MM.1S (cell line): ENCODE data around the gene GLCE.

Experiments
- DNase-seq: peaks from one replicate; pipeline ENCODE4 v3.0.0-alpha.2; 2015
- H2AFZ ChIP-seq: fragments of 300-600 bp; sonication (generic); 2 replicates; pipeline ENCODE4 v1.6.0; 2016; ENCODE audit warnings: antibody characterized with exemption, low read length
- H3F3A ChIP-seq: fragments of 300-600 bp; sonication (generic); 2 replicates; pipeline ENCODE4 v1.6.1; 2016; ENCODE audit warnings: mild to moderate bottlenecking, antibody characterized with exemption, low read length, moderate library complexity, mixed read lengths; ENCODE audit not compliant: insufficient read depth
- H3K27ac ChIP-seq: fragments of 300-600 bp; sonication (generic); 2 replicates; pipeline ENCODE4 v1.5.1; 2016; ENCODE audit warnings: mild to moderate bottlenecking, low read length
- H3K27me3 ChIP-seq: fragments of 300-600 bp; sonication (generic); replicated peaks from 2 replicates; pipeline ENCODE4 v1.6.0; 2016; ENCODE audit warnings: low read length; ENCODE audit not compliant: insufficient read depth
- H3K36me3 ChIP-seq: fragments of 300-600 bp; sonication (generic); replicated peaks from 2 replicates; pipeline ENCODE4 v1.6.1; 2016; ENCODE audit warnings: mild to moderate bottlenecking, low read length, mixed read lengths; ENCODE audit not compliant: insufficient read depth
- H3K4me1 ChIP-seq: fragments of 300-600 bp; sonication (generic); 2 replicates; pipeline ENCODE4 v1.6.1; 2016; ENCODE audit warnings: low read length, mixed read lengths
- H3K4me2 ChIP-seq: fragments of 300-600 bp; sonication (generic); 2 replicates; pipeline ENCODE4 v1.6.0; 2016; ENCODE audit warnings: low read depth, low read length
- H3K4me3 ChIP-seq: fragments of 300-600 bp; sonication (generic); 2 replicates; pipeline ENCODE4 v1.5.1; 2016; ENCODE audit warnings: low read length, mixed read lengths
- H3K79me2 ChIP-seq: fragments of 300-600 bp; sonication (generic); 2 replicates; pipeline ENCODE4 v1.6.1; 2016; ENCODE audit warnings: mixed run types, low read length, mixed read lengths
- H3K9ac ChIP-seq: fragments of 300-600 bp; sonication (generic); 2 replicates; pipeline ENCODE4 v1.6.1; 2016; ENCODE audit warnings: low read length, mixed read lengths
- H3K9me2 ChIP-seq: fragments of 300-600 bp; sonication (generic); replicated peaks from 2 replicates; pipeline ENCODE4 v1.6.1; 2016; ENCODE audit warnings: mild to moderate bottlenecking, low read length, mixed read lengths; ENCODE audit not compliant: insufficient read depth
- H3K9me3 ChIP-seq: fragments of 300-600 bp; sonication (generic); replicated peaks from 2 replicates; pipeline ENCODE4 v1.6.1; 2016; ENCODE audit warnings: mild to moderate bottlenecking, low read length, mixed read lengths; ENCODE audit not compliant: insufficient read depth
- H4K20me1 ChIP-seq: fragments of 300-600 bp; sonication (generic); 2 replicates; pipeline ENCODE4 v1.6.1; 2016; ENCODE audit warnings: mild to moderate bottlenecking, low read length, moderate library complexity, mixed read lengths; ENCODE audit not compliant: insufficient read depth
- EZH2 ChIP-seq: fragments of 300-600 bp; sonication (generic); optimal IDR thresholded peaks from 2 replicates; pipeline ENCODE3; 2017; ENCODE audit warnings: low read depth, mild to moderate bottlenecking, antibody characterized with exemption, low read length, mixed read lengths
- EZH2phosphoT487 ChIP-seq: fragments of 300-600 bp; sonication (generic); IDR thresholded peaks from 2 replicates; pipeline ENCODE4 v1.6.1; 2018; ENCODE audit warnings: antibody characterized with exemption, low read length
- TF ChIP-seq, protein P1 (sequence below): fragments of 300-600 bp; sonication (generic); IDR thresholded peaks from 2 replicates; pipeline ENCODE4 v1.5.1; 2016; ENCODE audit warnings: antibody characterized with exemption, low read length, mixed read lengths

The GLCE gene

DNA sequence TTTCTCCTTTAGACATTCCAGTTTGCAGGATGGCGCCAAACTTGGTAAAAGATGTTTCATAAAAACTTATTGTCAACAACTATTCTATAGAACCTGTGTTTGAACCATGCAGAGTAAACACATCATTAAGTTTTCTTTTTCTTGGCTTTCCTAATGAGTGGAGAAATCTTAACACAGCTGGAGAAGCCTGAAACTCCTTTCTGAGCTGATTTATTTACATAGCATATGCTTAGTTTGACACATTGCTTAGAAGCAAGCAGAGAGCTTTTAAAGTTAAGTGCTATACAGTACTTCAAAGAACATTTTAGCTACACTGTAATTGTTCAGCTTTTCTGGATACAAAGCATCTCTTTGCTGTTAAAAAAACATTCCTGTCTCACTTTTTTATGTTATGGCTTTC is 77.3 kb downstream of the GLCE start:
- H3K27me3 ChIP-seq: no peaks in the 10 kb centered on the region
- peaks cover 25% of the 10 kb centered on the region for H3K4me1 ChIP-seq
- no peak overlapping the region for H3K27ac ChIP-seq
- H3K9me2 ChIP-seq: no peaks in the 10 kb centered on the region
- no peak overlapping the region for H3K4me2 ChIP-seq
- no peaks in the 10 kb centered on the region for H3K79me2 ChIP-seq
- no peaks in the 10 kb centered on the region for H4K20me1 ChIP-seq
- peaks cover 9% of the 10 kb centered on the region; the same call in 1 of the 2 replicates for H3F3A ChIP-seq
- H3K9me3 ChIP-seq: no peaks in the 10 kb centered on the region
- H3K4me3 ChIP-seq: no peak overlapping the region
- no peak overlapping the region for H3K9ac ChIP-seq
- TF ChIP-seq EZH2phosphoT487: no peak
- TF ChIP-seq, protein P1, sequence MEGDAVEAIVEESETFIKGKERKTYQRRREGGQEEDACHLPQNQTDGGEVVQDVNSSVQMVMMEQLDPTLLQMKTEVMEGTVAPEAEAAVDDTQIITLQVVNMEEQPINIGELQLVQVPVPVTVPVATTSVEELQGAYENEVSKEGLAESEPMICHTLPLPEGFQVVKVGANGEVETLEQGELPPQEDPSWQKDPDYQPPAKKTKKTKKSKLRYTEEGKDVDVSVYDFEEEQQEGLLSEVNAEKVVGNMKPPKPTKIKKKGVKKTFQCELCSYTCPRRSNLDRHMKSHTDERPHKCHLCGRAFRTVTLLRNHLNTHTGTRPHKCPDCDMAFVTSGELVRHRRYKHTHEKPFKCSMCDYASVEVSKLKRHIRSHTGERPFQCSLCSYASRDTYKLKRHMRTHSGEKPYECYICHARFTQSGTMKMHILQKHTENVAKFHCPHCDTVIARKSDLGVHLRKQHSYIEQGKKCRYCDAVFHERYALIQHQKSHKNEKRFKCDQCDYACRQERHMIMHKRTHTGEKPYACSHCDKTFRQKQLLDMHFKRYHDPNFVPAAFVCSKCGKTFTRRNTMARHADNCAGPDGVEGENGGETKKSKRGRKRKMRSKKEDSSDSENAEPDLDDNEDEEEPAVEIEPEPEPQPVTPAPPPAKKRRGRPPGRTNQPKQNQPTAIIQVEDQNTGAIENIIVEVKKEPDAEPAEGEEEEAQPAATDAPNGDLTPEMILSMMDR: no peak
- no peak for TF ChIP-seq EZH2
- no peak for DNase-seq
- H3K36me3 ChIP-seq: no peaks in the 10 kb centered on the region
- H2AFZ ChIP-seq: no peak overlapping the region

DNA sequence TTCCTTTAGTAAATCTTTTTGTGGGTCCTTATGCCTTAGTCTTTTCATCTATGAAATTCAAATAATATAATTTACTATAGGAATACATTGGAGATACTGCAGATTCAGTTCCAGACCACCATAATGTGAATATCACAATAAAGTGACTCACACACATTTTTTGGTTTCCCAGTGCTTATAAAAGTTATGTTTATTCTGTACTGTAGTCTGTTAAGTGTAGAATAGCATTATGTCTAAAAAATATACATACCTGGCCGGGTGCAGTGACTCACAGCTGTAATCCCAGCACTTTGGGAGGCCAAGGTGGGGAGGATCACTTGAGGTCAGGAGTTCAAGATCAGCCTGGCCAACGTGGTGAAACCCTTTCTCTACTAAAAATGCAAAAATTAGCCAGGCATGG is 84.4 kb downstream of the GLCE start:
- Histone ChIP-seq H3K4me3 (no peak overlapping the region), H3K27ac (no peak overlapping the region), H3K9me3 (no peaks in the 10 kb centered on the region), H3K9me2 (no peaks in the 10 kb centered on the region), H3K79me2 (no peaks in the 10 kb centered on the region), H2AFZ (no peak overlapping the region), H3F3A (no peaks in the 10 kb centered on the region), H3K4me2 (no peak overlapping the region), H3K4me1 (peaks cover 1% of the 10 kb centered on the region), H3K27me3 (no peaks in the 10 kb centered on the region), H3K36me3 (no peaks in the 10 kb centered on the region), H4K20me1 (no peaks in the 10 kb centered on the region), H3K9ac (no peak overlapping the region)
- no peak for DNase-seq
- TF ChIP-seq, protein P1: no peak
- TF ChIP-seq EZH2: no peak
- TF ChIP-seq EZH2phosphoT487: no peak

DNA sequence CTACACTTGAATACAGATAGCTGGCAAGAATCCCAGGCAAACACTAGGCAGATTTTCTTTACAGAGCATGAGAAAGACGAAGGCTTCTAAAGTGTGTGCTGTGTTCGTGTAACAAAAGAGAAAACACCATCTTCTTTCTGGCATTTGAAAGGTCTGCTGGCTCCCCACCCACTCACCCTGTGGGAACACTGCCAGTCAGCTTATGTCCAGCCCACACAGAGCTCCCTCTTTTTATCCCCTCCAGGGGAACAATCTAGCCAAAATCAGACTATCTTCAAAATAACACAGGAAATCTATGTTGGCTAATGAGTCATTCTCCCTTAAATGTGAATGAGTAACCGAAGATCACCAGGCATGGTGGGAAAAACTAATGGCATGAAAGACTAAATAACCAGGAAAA is 92.7 kb downstream of the GLCE start:
- Histone ChIP-seq H4K20me1 (no peaks in the 10 kb centered on the region), H3K27ac (no peak overlapping the region), H3K79me2 (no peaks in the 10 kb centered on the region), H3K36me3 (no peaks in the 10 kb centered on the region), H3K27me3 (no peaks in the 10 kb centered on the region), H3F3A (no peaks in the 10 kb centered on the region), H3K9me2 (no peaks in the 10 kb centered on the region), H3K9me3 (no peaks in the 10 kb centered on the region), H3K9ac (no peak overlapping the region), H3K4me2 (no peak overlapping the region), H3K4me3 (no peak overlapping the region), H3K4me1 (no peaks in the 10 kb centered on the region), H2AFZ (no peak overlapping the region)
- no peak for DNase-seq
- TF ChIP-seq EZH2phosphoT487: no peak
- TF ChIP-seq, protein P1: no peak
- no peak for TF ChIP-seq EZH2
